ENCODE results near the gene AFF1.
"Not testable (repeated sequence)": the region's sequence is repeated elsewhere in the genome, so short reads cannot be mapped to it uniquely, and the experiment has no call there.

The AFF1 gene

GRCh38 chr4:87114245-87115062 lies 179.6 kb downstream of the AFF1 start:
- DNase-seq (ENCODE audit: low read depth in 2 of 2), result no peak

GRCh38 chr4:87116231-87116630 lies 181.4 kb downstream of the AFF1 start:
- no peak for DNase-seq (ENCODE audit: low read depth in 2 of 2)

GRCh38 chr4:87117051-87117731 lies 182.4 kb downstream of the AFF1 start:
- no peak for DNase-seq (ENCODE audit: low read depth in 2 of 2)

- no peak for DNase-seq (ENCODE audit: low read depth in 2 of 2)
These were observed 182.9 kb downstream of the AFF1 start for GRCh38 chr4:87117732-87118075.

GRCh38 chr4:87118421-87118820 lies 183.6 kb downstream of the AFF1 start:
- no peak for DNase-seq (ENCODE audit: low read depth in 2 of 2)

- DNase-seq (ENCODE audit: low read depth in 2 of 2), result no peak
These were observed 184.0 kb downstream of the AFF1 start for GRCh38 chr4:87118826-87119225.

- DNase-seq (ENCODE audit: low read depth in 2 of 2), result no peak
These were observed 185.2 kb downstream of the AFF1 start for GRCh38 chr4:87120010-87120409.

GRCh38 chr4:87120411-87121162 lies 185.8 kb downstream of the AFF1 start:
- no peak for DNase-seq (ENCODE audit: low read depth in 2 of 2)

GRCh38 chr4:87121341-87122065 lies 186.7 kb downstream of the AFF1 start:
- DNase-seq (ENCODE audit: low read depth in 2 of 2), result no peak

GRCh38 chr4:87122252-87122651 lies 187.4 kb downstream of the AFF1 start:
- DNase-seq (ENCODE audit: low read depth in 2 of 2), result no peak

- no peak for DNase-seq (ENCODE audit: low read depth in 2 of 2)
These were observed 191.2 kb downstream of the AFF1 start for GRCh38 chr4:87126056-87126455.

- no peak for DNase-seq (ENCODE audit: low read depth in 2 of 2)
These were observed 193.3 kb downstream of the AFF1 start for GRCh38 chr4:87128006-87128705.

GRCh38 chr4:87129681-87130080 lies 194.9 kb downstream of the AFF1 start:
- DNase-seq (ENCODE audit: low read depth in 2 of 2), result no peak

GRCh38 chr4:87130985-87131703 lies 196.3 kb downstream of the AFF1 start:
- DNase-seq (ENCODE audit: low read depth in 2 of 2), result no peak

GRCh38 chr4:87132035-87132434 lies 197.2 kb downstream of the AFF1 start:
- DNase-seq (ENCODE audit: low read depth in 2 of 2), result no peak

- no peak for DNase-seq (ENCODE audit: low read depth in 2 of 2)
These were observed 198.4 kb downstream of the AFF1 start for GRCh38 chr4:87133183-87133582.

- DNase-seq (ENCODE audit: low read depth in 2 of 2), result no peak
These were observed 199.3 kb downstream of the AFF1 start for GRCh38 chr4:87134122-87134521.

- no peak for DNase-seq (ENCODE audit: low read depth in 2 of 2)
These were observed 206.6 kb downstream of the AFF1 start for GRCh38 chr4:87141428-87141827.

- DNase-seq (ENCODE audit: low read depth in 2 of 2), result no peak
These were observed 209.5 kb downstream of the AFF1 start for GRCh38 chr4:87144356-87144755.

GRCh38 chr4:87145934-87146333 lies 211.1 kb downstream of the AFF1 start:
- not testable (repeated sequence) for DNase-seq (ENCODE audit: low read depth in 2 of 2)

GRCh38 chr4:87147116-87147515 lies 212.3 kb downstream of the AFF1 start:
- DNase-seq (ENCODE audit: low read depth in 2 of 2), result no peak

Data from stimulated activated CD4-positive, alpha-beta T cell treated with anti-CD3 and anti-CD28 coated beads, Interleukin-15, amount 100 ng/mL, for 48 hours (primary cell).